ENCODE data around the gene POTEC. TPM values are rescaled to one million over a fixed set of nuclear protein-coding genes. Genes with fewer than 3 reads are reported as not detected.
"Not testable (repeated sequence)": the region's sequence is repeated elsewhere in the genome, so short reads cannot be mapped to it uniquely, and the experiment has no call there.

The POTEC gene
- polyA plus RNA-seq, 3 donors: 0.06 TPM; not detected in 2

- not testable (repeated sequence) for H3K27ac ChIP-seq (ENCODE audit: low read depth, low read length)
- 41 to 85% (median 58%) methylated on average over 1 of the region's 1 CpG for WGBS, 3 donors
These were observed 77.4 kb downstream of the POTEC start for GRCh38 chr18:14465989-14466388.

Other genes starting within 250 kb of the POTEC start
- gene ANKRD30B, start 204.6 kb upstream of the POTEC start, polyA plus RNA-seq: under 1 TPM in 2 of 3 donors, not detected in 1; 0.06 to 0.45 TPM

All from adipose tissue (tissue), 3 donors.